Smooth muscle cell (in vitro differentiated cells): ENCODE data around the gene SLU7. TPM values are rescaled to one million over a fixed set of nuclear protein-coding genes. Genes with fewer than 3 reads are reported as not detected.

Experiments
- DNase-seq: peaks from one replicate; lab custom pipeline; 2025; ENCODE audit not compliant: unreplicated experiment; lab: John Stamatoyannopoulos, UW
- H2AFZ ChIP-seq: fragments of 200-600 bp; sonication (generic); 2 replicates; pipeline ENCODE4 v1.6.0; 2016; ENCODE audit warnings: antibody characterized with exemption, low read depth, mild to moderate bottlenecking
- H3F3A ChIP-seq: fragments of 200-600 bp; sonication (generic); 2 replicates; pipeline ENCODE4 v1.6.0; 2017; ENCODE audit warnings: antibody characterized with exemption, low read depth
- H3K27ac ChIP-seq: fragments of 200-600 bp; sonication (generic); 2 replicates; pipeline ENCODE4 v1.5.1; 2016; ENCODE audit warnings: low read depth, mild to moderate bottlenecking
- H3K27me3 ChIP-seq: fragments of 200-600 bp; sonication (generic); 2 replicates; pipeline ENCODE4 v1.6.1; 2016; ENCODE audit warnings: low read depth, mild to moderate bottlenecking
- H3K36me3 ChIP-seq: fragments of 200-600 bp; sonication (generic); 2 replicates; pipeline ENCODE4 v1.5.1; 2016; ENCODE audit warnings: low read depth
- H3K4me1 ChIP-seq: fragments of 200-600 bp; sonication (generic); 2 replicates; pipeline ENCODE4 v1.5.1; 2016; ENCODE audit warnings: low read depth
- H3K4me2 ChIP-seq: fragments of 200-600 bp; sonication (generic); 2 replicates; pipeline ENCODE4 v1.6.0; 2016; ENCODE audit warnings: mild to moderate bottlenecking
- H3K4me3 ChIP-seq: fragments of 200-600 bp; sonication (generic); 2 replicates; pipeline ENCODE4 v1.5.1; 2016; ENCODE audit warnings: mild to moderate bottlenecking
- H3K79me2 ChIP-seq: fragments of 200-600 bp; sonication (generic); 2 replicates; pipeline ENCODE4 v1.6.0; 2016; ENCODE audit warnings: low read depth, mild to moderate bottlenecking
- H3K9ac ChIP-seq: fragments of 200-600 bp; sonication (generic); 2 replicates; pipeline ENCODE4 v1.6.0; 2016; ENCODE audit warnings: low read depth
- H3K9me3 ChIP-seq: fragments of 200-600 bp; sonication (generic); replicated peaks from 2 replicates; pipeline ENCODE4 v1.5.1; 2016; ENCODE audit warnings: low read depth
- H4K20me1 ChIP-seq: fragments of 200-600 bp; sonication (generic); 2 replicates; pipeline ENCODE4 v1.6.0; 2016; ENCODE audit warnings: low read depth
- CTCF ChIP-seq: fragments of 200-600 bp; sonication (generic); IDR thresholded peaks from 2 replicates; pipeline ENCODE4 v1.5.1; 2017; ENCODE audit warnings: borderline replicate concordance, mild to moderate bottlenecking, antibody characterized with exemption; ENCODE audit not compliant: insufficient read depth, poor library complexity, severe bottlenecking
- WGBS: methylation state at CpG from one replicate; pipeline ENCODE4 v1.1.7; 2016; ENCODE audit warnings: low lambda C conversion rate; 5-methylcytosine and 5-hydroxymethylcytosine counted together
- polyA plus RNA-seq: library from polyadenylated mRNA; unstranded; fragments of >200 nt; fragmentation: Nextera tagmentation; extraction: Ambion mirVana; gene quantifications from 2 replicates; pipeline ENCODE4 v1.2.1, GENCODE V29; 2016
- total RNA-seq: library from RNA; depleted of rRNA; stranded (reverse); fragments of >200 nt; gene quantifications from 2 replicates; pipeline ENCODE4 v1.2.3, GENCODE V29; 2014

Gene SLU7
- total and polyA plus RNA-seq, 2 experiments from 2014 or later, result 46.3 to 48.1 TPM

GRCh38 chr5:160366230-160366629, 52.7 kb downstream of the SLU7 start:
- no peaks in the 10 kb centered on the region for H3K9me3 ChIP-seq
- peaks cover 8% of the 10 kb centered on the region for H3F3A ChIP-seq
- peaks cover 12% of the 10 kb centered on the region for H3K4me1 ChIP-seq
- no peaks in the 10 kb centered on the region for H3K79me2 ChIP-seq
- no peak for TF ChIP-seq CTCF
- 87% methylated on average over 2 of the region's 2 CpGs for WGBS
- H3K4me2 ChIP-seq, result no peak overlapping the region
- no peak overlapping the region for H3K27ac ChIP-seq
- no peaks in the 10 kb centered on the region for H3K36me3 ChIP-seq
- H2AFZ ChIP-seq, result no peak overlapping the region
- DNase-seq, result no peak
- H3K27me3 ChIP-seq, result no peaks in the 10 kb centered on the region
- no peaks in the 10 kb centered on the region for H4K20me1 ChIP-seq
- H3K9ac ChIP-seq, result no peak overlapping the region
- no peak overlapping the region for H3K4me3 ChIP-seq

GRCh38 chr5:160363660-160364395, 55.1 kb downstream of the SLU7 start:
- 73% methylated on average over 13 of the region's 13 CpGs for WGBS
- H3K27ac ChIP-seq, result peak overlapping the region; percentile 48
- H3K9ac ChIP-seq, result no peak overlapping the region
- H3K4me2 ChIP-seq, result peak overlapping the region; percentile 47
- TF ChIP-seq CTCF, result no peak
- H3K27me3 ChIP-seq, result no peaks in the 10 kb centered on the region
- H3K9me3 ChIP-seq, result no peaks in the 10 kb centered on the region
- peaks cover 16% of the 10 kb centered on the region for H3K4me1 ChIP-seq
- H3K36me3 ChIP-seq, result no peaks in the 10 kb centered on the region
- H3K79me2 ChIP-seq, result no peaks in the 10 kb centered on the region
- peak overlapping the region; percentile 80 for H2AFZ ChIP-seq
- H3K4me3 ChIP-seq, result no peak overlapping the region
- no peaks in the 10 kb centered on the region for H4K20me1 ChIP-seq
- no peak for DNase-seq
- peaks cover 8% of the 10 kb centered on the region for H3F3A ChIP-seq

- H3F3A ChIP-seq, result peaks cover 8% of the 10 kb centered on the region
- H3K36me3 ChIP-seq, result no peaks in the 10 kb centered on the region
- no peak overlapping the region for H3K4me3 ChIP-seq
- 46% methylated on average over 3 of the region's 3 CpGs for WGBS
- no peak for TF ChIP-seq CTCF
- H3K27me3 ChIP-seq, result no peaks in the 10 kb centered on the region
- no peaks in the 10 kb centered on the region for H4K20me1 ChIP-seq
- no peaks in the 10 kb centered on the region for H3K79me2 ChIP-seq
- H3K9ac ChIP-seq, result no peak overlapping the region
- no peaks in the 10 kb centered on the region for H3K9me3 ChIP-seq
- DNase-seq, result no peak
- peak overlapping the region; percentile 47 for H3K4me2 ChIP-seq
- H2AFZ ChIP-seq, result peak overlapping the region; percentile 80
- peak overlapping the region; percentile 48 for H3K27ac ChIP-seq
- peaks cover 16% of the 10 kb centered on the region for H3K4me1 ChIP-seq
These were observed 55.7 kb downstream of the SLU7 start for GRCh38 chr5:160363211-160363610.
